NOMO-1 treated with DMSO at 0.1 percent for 48 hours (cell line): ENCODE results near the gene SLC39A3.

ENCODE experiments used
- DNase-seq: peaks from one replicate; lab custom pipeline; 2025; ENCODE audit not compliant: unreplicated experiment; lab: John Stamatoyannopoulos, UW

Gene SLC39A3

GRCh38 chr19:2750808-2751437, 11.1 kb upstream of the SLC39A3 start:
- no peak for DNase-seq

DNA sequence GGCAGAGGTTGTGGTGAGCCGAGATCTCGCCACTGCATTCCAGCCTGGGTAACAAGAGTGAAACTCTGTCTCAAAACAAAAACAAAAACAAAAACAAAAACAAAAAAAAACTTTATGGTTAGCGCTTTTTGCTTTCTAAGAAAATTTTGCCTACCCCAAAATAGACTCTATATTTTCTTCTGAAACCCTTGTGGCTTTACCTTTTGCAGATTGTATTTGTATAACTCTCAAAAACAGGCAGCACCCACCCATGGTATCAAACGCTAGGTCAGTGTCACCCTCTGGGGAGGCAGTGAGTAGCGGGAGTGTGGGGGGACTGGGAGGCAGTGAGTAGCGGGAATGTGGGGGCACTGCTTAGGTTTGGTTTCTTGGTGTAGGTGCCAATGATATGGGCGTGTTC, 7.5 kb upstream of the SLC39A3 start:
- DNase-seq, result no peak

DNA sequence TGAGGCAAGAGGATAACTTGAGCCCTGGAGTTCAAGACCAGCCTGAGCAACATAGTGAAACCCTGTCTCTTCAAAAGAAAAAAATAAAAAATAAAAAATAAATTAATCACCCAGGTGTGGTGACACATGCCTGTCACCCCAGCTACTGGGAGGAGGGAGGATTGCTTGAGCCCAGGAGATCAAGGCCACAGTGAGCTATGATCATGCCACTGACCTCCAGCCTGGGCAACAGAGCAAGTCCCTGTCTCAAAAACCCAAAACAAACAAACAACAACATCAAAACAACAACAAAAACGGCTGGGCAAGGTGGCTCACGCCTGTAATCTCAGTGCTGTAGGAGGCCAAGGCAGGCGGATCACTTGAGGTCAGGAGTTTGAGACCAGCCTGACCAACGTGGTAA, 4.3 kb upstream of the SLC39A3 start:
- DNase-seq, result no peak

- no peak for DNase-seq
Measured at GRCh38 chr19:2743099-2743498, 3.3 kb upstream of the SLC39A3 start.

DNA sequence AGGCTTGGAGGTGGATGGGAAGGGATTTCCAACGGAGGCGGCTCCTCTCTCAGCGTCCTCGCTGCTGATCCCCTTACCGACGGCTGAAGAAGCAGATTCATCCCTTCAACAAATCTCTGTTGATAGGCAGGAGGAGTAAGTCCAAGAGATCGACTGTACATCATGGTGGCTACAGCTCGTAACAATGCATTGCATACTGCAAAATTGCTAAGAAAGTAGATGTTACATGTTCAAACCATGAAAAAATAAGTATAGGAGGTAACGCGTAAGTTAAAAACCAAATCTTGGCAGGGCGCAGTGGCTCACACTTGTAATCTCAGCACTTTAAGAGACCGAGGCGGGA, 468 bp upstream of the SLC39A3 start:
- no peak for DNase-seq

GRCh38 chr19:2736550-2737190, 3.1 kb downstream of the SLC39A3 start:
- DNase-seq, result no peak

DNA sequence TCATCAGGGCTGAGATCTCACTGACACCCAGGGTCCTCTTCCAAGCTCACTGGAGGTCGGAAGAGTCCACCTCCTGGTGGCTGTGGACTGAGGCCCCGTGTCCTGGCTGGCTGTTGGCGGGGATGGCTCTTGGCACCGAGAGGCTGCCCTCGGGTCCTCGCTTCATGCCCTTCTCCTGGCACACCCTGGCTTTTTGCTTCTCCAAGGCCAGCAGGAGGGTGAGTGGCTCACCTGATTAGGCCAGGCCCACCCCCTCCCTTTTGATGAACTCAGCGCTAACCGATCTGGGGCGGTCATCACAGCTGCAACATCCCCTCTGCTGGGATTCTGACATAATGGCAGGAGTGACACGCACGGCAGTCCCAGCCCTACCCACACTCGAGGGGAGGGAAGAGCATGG, 4.4 kb downstream of the SLC39A3 start:
- no peak for DNase-seq

DNA sequence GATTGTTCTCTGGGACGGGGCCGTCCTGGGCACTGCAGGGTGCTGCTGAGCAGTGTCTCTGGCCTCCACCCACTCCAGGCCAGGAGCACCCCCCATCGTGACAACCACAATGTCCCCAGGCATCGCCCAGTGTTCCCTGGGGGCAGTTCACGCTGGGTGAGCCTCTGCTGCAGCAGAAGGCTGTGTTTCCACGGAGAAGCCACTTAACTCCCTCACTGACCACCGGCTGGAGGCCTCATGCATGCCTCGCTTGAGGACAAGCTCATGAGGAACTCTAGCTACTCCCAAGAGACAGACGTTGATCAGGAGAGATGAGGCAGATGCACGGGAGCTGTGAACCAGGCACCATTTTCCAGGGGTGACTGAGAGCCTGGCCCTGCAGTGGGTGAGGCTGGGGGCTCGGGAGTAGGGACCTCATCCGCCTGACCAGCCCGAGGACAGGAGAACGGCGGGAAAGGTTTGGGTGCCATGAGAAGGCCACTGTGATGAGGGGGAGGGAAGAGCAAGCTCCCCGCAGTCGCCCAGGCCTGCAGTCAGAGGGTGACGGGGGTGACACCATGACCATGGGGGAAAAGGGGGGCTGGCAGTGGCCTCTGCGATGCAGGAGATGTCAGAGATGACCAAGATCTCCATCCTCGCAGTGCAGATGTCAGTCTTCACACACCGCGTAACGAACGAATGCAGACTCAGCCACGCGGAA, 5.1 kb downstream of the SLC39A3 start:
- no peak for DNase-seq

- DNase-seq, result no peak
Measured at GRCh38 chr19:2733930-2734588, 5.8 kb downstream of the SLC39A3 start.

DNA sequence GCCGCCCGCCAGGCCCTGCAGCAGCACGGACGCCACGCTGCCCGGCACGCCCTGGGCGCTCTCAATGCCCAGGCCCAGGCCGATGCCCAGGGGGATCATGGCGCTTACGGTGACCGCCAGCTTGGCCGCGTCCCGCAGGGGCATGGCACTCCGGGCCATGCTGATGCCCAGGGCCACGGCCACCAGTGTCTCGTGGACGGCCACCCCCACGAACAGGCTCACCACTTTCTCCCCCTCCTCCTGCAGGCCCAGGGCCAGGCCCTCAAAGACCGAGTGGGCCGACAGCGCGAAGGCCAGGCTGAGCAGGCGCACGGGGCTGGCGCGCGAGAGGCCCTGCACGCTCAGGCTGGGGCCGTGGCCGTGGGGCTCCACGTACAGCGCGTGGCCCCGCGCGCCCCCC, 6.9 kb downstream of the SLC39A3 start:
- no peak for DNase-seq

GRCh38 chr19:2732157-2732725, 7.6 kb downstream of the SLC39A3 start:
- no peak for DNase-seq

- no peak for DNase-seq
Measured at GRCh38 chr19:2731181-2731995, 8.4 kb downstream of the SLC39A3 start.

DNA sequence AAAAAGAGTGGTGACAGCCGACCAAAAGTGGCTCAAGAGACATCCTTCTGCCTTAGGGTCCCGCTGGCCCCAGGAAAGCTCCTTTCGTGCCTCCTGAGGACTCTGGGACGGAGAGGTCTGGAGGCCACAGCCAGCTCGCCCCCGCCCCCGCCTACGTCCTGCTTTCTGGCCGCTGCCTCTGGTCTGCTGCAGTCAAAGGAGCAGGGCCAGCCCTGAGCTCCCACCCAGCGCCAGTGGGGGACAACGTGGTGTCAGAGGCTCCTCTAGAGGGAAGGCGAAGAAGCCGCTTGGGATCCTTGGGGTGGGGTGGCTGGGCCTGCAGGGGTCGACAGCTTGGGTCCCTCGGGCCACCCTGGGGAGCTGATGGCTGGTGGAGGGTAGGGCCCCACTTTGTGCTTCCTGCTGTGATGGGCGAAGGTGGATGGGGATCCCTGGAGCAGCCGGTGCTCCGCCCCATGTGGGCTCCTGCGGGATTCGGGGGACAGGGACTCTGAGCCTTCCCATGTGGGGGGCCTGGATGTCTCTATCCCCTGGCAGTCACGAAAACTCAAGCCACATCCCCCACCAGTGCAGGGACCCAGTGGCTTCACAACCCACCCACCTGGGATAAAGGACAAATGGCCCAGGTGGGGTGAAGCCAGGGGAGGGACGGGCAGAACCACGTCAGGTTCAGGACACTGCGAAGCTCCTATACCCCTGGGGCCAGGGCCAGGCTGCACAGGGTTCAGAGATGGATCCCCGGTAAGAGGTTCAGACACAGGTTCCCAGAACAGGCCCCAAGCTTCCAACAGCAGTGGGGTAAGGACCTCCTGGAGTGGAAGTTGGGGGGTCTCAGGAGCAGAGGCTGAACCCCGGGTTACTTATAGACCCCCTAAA, 9.6 kb downstream of the SLC39A3 start:
- DNase-seq, result no peak

DNA sequence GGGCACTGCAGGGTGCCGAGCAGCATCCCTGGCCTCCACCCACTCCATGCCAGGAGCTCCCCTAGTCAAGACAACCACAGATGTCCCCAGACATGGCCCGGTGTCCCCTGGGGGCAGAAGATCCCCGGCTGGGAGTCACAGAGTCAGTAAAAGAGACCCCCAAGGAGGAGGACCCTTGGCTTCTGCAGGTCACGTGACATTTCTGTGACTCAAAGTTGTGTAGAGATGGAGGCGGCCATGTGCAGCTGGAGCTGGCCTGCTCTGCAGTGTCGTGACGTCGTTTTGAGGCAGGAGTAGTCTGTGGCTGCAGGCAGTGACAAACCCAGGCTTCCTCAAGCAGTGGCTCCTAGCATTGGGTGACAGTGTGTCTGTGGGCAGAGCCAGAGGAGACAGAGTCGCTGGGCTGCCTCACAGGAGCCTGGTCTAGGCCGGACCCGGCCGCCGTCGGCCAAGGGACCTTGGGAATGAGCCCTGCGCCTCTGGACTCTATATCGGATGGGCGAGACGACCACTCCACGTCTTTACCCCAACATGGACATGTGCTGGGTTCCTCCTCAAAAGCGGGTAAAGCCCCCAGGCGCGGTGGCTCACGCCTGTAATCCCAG, 10.9 kb downstream of the SLC39A3 start:
- no peak for DNase-seq

DNA sequence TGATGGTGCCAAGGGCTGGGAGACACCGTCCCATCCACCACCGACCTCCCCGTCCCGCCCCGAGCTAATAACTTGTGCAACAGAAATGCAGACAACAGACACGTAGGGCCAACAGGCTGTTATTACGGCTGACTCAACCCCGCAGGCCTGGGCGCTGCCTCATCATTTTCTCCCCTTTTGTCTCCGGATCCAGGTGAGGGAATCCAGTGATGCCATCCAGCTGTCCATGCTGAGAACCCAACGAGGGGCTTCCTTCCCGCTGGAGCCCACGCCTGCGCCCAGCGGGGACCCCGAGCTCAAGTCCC, 12.2 kb downstream of the SLC39A3 start:
- no peak for DNase-seq

GRCh38 chr19:2726904-2727639, 12.7 kb downstream of the SLC39A3 start:
- no peak for DNase-seq

DNA sequence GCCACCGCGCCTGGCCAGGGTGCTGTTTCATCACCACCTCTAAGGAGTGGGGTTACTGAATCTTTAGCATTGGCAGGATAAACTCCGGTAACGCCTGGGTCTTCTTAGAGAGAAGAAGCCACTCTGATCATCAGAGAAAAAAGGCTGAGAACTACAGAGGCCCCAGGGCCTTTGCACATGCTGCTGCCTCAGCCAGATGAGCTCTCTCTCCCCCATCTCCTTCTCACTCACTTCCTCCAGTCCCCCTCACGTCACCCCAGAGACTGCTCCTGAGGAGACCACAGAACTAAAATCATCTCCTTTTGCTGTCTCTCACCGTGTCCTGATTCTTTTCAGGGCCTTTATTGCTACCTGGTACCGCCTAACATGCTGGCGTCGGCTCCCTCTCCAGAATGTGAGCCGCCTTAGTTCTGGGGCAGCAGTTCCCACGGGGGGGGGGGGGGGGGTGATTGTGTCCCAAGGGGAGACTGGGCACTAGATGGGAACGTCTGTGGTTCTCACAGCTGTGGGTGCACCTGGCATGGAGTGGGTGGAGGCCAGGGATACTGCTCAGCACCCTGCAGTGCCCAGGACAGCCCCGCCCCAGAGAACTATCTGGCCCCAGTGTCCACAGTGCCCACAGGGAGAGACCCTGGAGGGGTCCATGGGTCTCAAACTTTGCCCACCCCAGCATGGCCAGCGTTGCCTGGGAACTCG, 13.5 kb downstream of the SLC39A3 start:
- DNase-seq, result no peak

DNA sequence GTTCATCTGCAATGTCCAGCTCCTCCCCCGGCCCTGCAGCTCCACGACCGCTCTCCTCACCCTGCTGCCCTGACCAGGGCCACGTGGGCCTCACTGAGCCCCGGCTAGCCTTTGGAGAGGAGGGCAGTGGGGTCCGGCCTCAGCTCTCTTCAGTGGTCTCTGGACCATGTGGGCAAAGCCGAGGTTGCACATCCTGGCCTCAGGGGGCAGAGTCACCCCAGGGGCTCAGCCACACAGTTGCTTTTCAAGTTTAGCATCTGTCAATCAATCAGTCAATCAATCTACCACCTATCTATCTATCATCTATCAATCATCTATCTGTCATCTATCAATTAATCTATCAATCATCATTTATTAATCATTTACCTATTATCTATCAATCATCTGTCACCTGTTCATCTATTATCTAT, 15.7 kb downstream of the SLC39A3 start:
- DNase-seq, result no peak
